OCI-LY1 (cell line): ENCODE data around the gene KCTD8.

Experiments
- H2AFZ ChIP-seq: fragments of 200-600 bp; sonication (generic), shearing (Covaris generic); 2 replicates; pipeline ENCODE4 v1.6.0; 2014; ENCODE audit warnings: antibody characterized with exemption, mild to moderate bottlenecking, low read length
- H3F3A ChIP-seq: fragments of 200-600 bp; sonication (generic), shearing (Covaris generic); 2 replicates; pipeline ENCODE4 v1.6.0; 2014; ENCODE audit warnings: mild to moderate bottlenecking, antibody characterized with exemption, low read length, moderate library complexity; ENCODE audit not compliant: insufficient read depth
- H3K27ac ChIP-seq: fragments of 200-600 bp; sonication (generic); 2 replicates; pipeline ENCODE4 v1.5.1; 2014; ENCODE audit warnings: low read length, mixed run types, mild to moderate bottlenecking, low read depth; ENCODE audit not compliant: poor library complexity, severe bottlenecking
- H3K27me3 ChIP-seq: fragments of 200-600 bp; sonication (generic); 2 replicates; pipeline ENCODE4 v1.6.0; 2014; ENCODE audit warnings: antibody characterized with exemption, mild to moderate bottlenecking, low read length, moderate library complexity; ENCODE audit not compliant: insufficient read depth
- H3K36me3 ChIP-seq: fragments of 200-600 bp; sonication (generic); 2 replicates; pipeline ENCODE4 v1.6.1; 2014; ENCODE audit warnings: mild to moderate bottlenecking, antibody characterized with exemption, low read length, moderate library complexity, mixed read lengths; ENCODE audit not compliant: insufficient read depth
- H3K4me1 ChIP-seq: fragments of 200-600 bp; sonication (generic); 2 replicates; pipeline ENCODE4 v1.5.1; 2014; ENCODE audit warnings: mild to moderate bottlenecking, low read length, moderate library complexity; ENCODE audit not compliant: insufficient read depth, severe bottlenecking
- H3K4me2 ChIP-seq: fragments of 200-600 bp; sonication (generic), shearing (Covaris generic); 2 replicates; pipeline ENCODE4 v1.6.1; 2014; ENCODE audit warnings: low read length
- H3K4me3 ChIP-seq: fragments of 200-600 bp; sonication (generic); 2 replicates; pipeline ENCODE4 v1.5.1; 2014; ENCODE audit warnings: low read length, low read depth, mild to moderate bottlenecking, mixed read lengths; ENCODE audit not compliant: poor library complexity, severe bottlenecking
- H3K79me2 ChIP-seq: fragments of 200-600 bp; shearing (Covaris generic); 2 replicates; pipeline ENCODE4 v1.6.1; 2016; ENCODE audit warnings: mixed run types, low read length, mixed read lengths; ENCODE audit not compliant: insufficient read depth
- H3K9ac ChIP-seq: fragments of 200-600 bp; sonication (generic), shearing (Covaris generic); 2 replicates; pipeline ENCODE4 v1.6.1; 2014; ENCODE audit warnings: mild to moderate bottlenecking, low read length, mixed read lengths
- H3K9me2 ChIP-seq: fragments of 200-600 bp; sonication (generic), shearing (Covaris generic); 2 replicates; pipeline ENCODE4 v1.6.1; 2014; ENCODE audit warnings: low read depth, mild to moderate bottlenecking, low read length, mixed read lengths
- H3K9me3 ChIP-seq: fragments of 200-600 bp; shearing (Covaris generic); 2 replicates; pipeline ENCODE4 v1.6.1; 2014; ENCODE audit warnings: low read length, mixed read lengths
- H4K20me1 ChIP-seq: fragments of 200-600 bp; sonication (generic), shearing (Covaris generic); 2 replicates; pipeline ENCODE4 v1.6.0; 2016; ENCODE audit warnings: mild to moderate bottlenecking, low read length; ENCODE audit not compliant: insufficient read depth
- EZH2 ChIP-seq: fragments of 200-600 bp; sonication (generic), shearing (Covaris generic); IDR thresholded peaks from 2 replicates; pipeline ENCODE4 v1.8.0; 2017; ENCODE audit warnings: borderline replicate concordance, mixed run types, mild to moderate bottlenecking, antibody characterized with exemption, low read length, moderate library complexity, mixed read lengths
- TF ChIP-seq, protein P1 (sequence below): fragments of 200-600 bp; sonication (generic), shearing (Covaris generic); IDR thresholded peaks from 2 replicates; pipeline ENCODE4 v1.5.1; 2017; ENCODE audit warnings: mild to moderate bottlenecking, antibody characterized with exemption, low read length, moderate library complexity, mixed read lengths

KCTD8 gene

GRCh38 chr4:44487341-44487740, 38.7 kb upstream of the KCTD8 start:
- Histone ChIP-seq H3K9me3 (no peaks in the 10 kb centered on the region), H2AFZ (no peak overlapping the region), H3K4me3 (no peak overlapping the region), H3K27me3 (no peaks in the 10 kb centered on the region), H3K4me1 (no peaks in the 10 kb centered on the region), H3F3A (no peaks in the 10 kb centered on the region), H3K9ac (no peak overlapping the region), H3K79me2 (no peaks in the 10 kb centered on the region), H3K27ac (no peak overlapping the region), H3K4me2 (no peak overlapping the region), H4K20me1 (no peaks in the 10 kb centered on the region), H3K9me2 (no peaks in the 10 kb centered on the region), H3K36me3 (no peaks in the 10 kb centered on the region)
- no peak for TF ChIP-seq EZH2
- TF ChIP-seq, protein P1, sequence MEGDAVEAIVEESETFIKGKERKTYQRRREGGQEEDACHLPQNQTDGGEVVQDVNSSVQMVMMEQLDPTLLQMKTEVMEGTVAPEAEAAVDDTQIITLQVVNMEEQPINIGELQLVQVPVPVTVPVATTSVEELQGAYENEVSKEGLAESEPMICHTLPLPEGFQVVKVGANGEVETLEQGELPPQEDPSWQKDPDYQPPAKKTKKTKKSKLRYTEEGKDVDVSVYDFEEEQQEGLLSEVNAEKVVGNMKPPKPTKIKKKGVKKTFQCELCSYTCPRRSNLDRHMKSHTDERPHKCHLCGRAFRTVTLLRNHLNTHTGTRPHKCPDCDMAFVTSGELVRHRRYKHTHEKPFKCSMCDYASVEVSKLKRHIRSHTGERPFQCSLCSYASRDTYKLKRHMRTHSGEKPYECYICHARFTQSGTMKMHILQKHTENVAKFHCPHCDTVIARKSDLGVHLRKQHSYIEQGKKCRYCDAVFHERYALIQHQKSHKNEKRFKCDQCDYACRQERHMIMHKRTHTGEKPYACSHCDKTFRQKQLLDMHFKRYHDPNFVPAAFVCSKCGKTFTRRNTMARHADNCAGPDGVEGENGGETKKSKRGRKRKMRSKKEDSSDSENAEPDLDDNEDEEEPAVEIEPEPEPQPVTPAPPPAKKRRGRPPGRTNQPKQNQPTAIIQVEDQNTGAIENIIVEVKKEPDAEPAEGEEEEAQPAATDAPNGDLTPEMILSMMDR, result no peak

DNA sequence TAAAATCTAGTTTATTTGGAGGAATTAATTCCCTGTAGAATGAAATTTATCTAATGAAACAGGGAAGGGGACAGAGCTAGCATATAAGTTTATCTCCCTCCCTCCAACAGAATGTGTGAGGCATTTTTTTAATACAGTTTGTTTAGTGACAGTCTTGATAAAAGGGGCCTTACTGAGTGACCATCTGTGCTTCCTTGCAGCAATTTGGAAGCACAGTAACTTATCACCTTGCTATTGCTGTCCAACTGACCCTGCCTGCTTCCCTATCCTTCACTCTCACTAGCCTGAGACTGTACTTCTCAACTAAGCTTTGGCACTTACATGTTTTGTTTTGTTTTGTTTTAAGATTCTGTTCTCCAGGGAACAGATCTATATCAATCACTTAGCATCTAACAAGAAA, 31.1 kb upstream of the KCTD8 start:
- TF ChIP-seq, protein P1, result no peak
- no peak for TF ChIP-seq EZH2
- H3K36me3 ChIP-seq, result no peaks in the 10 kb centered on the region
- no peaks in the 10 kb centered on the region for H3K9me2 ChIP-seq

DNA sequence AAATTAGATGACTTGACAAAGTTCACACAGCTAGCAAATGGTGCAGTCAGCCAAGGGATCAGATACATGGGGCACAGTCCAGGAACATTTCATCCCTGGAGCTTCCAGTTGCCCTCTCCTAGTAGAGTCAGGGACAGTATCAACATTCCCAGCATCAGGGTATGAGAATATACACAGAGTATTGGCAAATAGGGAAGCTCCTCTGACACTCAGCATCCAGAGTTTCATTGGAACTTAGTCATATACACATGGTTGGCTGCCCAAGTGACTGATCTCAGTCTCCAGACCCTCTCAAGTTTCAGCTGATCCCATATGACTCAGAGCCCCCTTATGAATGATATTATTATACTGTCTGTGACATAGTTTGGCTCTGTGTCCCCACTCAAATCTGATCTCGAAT, 13.7 kb upstream of the KCTD8 start:
- H3K27me3 ChIP-seq, result no peaks in the 10 kb centered on the region
- H3K4me3 ChIP-seq, result no peak overlapping the region
- no peaks in the 10 kb centered on the region for H3K4me1 ChIP-seq
- H2AFZ ChIP-seq, result no peak overlapping the region
- H3K9me2 ChIP-seq, result no peaks in the 10 kb centered on the region
- TF ChIP-seq, protein P1, result no peak
- no peak for TF ChIP-seq EZH2
- H3F3A ChIP-seq, result no peaks in the 10 kb centered on the region
- H3K9me3 ChIP-seq, result peaks cover 3% of the 10 kb centered on the region; the same call in 1 of the 2 replicates
- no peaks in the 10 kb centered on the region for H4K20me1 ChIP-seq
- no peaks in the 10 kb centered on the region for H3K79me2 ChIP-seq
- H3K36me3 ChIP-seq, result no peaks in the 10 kb centered on the region
- no peak overlapping the region for H3K9ac ChIP-seq
- H3K4me2 ChIP-seq, result no peak overlapping the region
- no peak overlapping the region for H3K27ac ChIP-seq

More for the DNA sequence above, 31.1 kb upstream of the KCTD8 start:
- H2AFZ ChIP-seq, result no peak overlapping the region
- no peak overlapping the region for H3K4me2 ChIP-seq
- no peaks in the 10 kb centered on the region for H3K4me1 ChIP-seq
- no peak overlapping the region for H3K27ac ChIP-seq
- H3K9ac ChIP-seq, result no peak overlapping the region
- H3K79me2 ChIP-seq, result no peaks in the 10 kb centered on the region
- no peak overlapping the region for H3K4me3 ChIP-seq
- no peaks in the 10 kb centered on the region for H4K20me1 ChIP-seq
- H3K9me3 ChIP-seq, result no peaks in the 10 kb centered on the region
- H3K27me3 ChIP-seq, result no peaks in the 10 kb centered on the region
- no peaks in the 10 kb centered on the region for H3F3A ChIP-seq
